ENCODE measurements around the gene EXOSC5. TPM values are rescaled to one million over a fixed set of nuclear protein-coding genes. Genes with fewer than 3 reads are reported as not detected.

Gene EXOSC5
- total and polyA plus RNA-seq, 9 of the 15 experiments (the other 6 are each of a cell fraction or from before 2014, with no cell fraction given): 10.9 to 75.5 (median 37.8) TPM

GRCh38 chr19:41427647-41428480 lies 30.7 kb upstream of the EXOSC5 start (continued):
- TF ChIP-seq CREB3 (tag; conservative IDR thresholded peaks at IDR 0.05; ENCODE audit: low read depth) (no peak), TEAD1 (CRISPR knock-in tag; IDR thresholded peaks at IDR 0.05) (no peak), ZBTB1 (CRISPR knock-in tag; IDR thresholded peaks at IDR 0.05; ENCODE audit: borderline replicate concordance, low read depth) (no peak), ZNF347 (CRISPR knock-in tag; IDR thresholded peaks at IDR 0.05; ENCODE audit: low read depth) (no peak), MTA1 (IDR thresholded peaks at IDR 0.05; ENCODE audit: borderline replicate concordance) (peak; percentile 75), ZNF583 (CRISPR knock-in tag; IDR thresholded peaks at IDR 0.05) (no peak), SMAD3 (CRISPR knock-in tag; conservative IDR thresholded peaks at IDR 0.05) (no peak), CREB3L1 (IDR thresholded peaks at IDR 0.05; ENCODE audit: borderline replicate concordance, low read depth) (no peak), FOXK2 (conservative IDR thresholded peaks at IDR 0.05 in 1 of 2, IDR thresholded peaks at IDR 0.05 in 1 of 2; ENCODE audit: low read depth in 2 of 2) (no peak), CEBPB (tag; IDR thresholded peaks at IDR 0.05) (no peak)
- TF ChIP-seq, protein P1, sequence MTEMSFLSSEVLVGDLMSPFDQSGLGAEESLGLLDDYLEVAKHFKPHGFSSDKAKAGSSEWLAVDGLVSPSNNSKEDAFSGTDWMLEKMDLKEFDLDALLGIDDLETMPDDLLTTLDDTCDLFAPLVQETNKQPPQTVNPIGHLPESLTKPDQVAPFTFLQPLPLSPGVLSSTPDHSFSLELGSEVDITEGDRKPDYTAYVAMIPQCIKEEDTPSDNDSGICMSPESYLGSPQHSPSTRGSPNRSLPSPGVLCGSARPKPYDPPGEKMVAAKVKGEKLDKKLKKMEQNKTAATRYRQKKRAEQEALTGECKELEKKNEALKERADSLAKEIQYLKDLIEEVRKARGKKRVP (CRISPR knock-in tag; IDR thresholded peaks at IDR 0.05): no peak
- TF ChIP-seq, protein P2, sequence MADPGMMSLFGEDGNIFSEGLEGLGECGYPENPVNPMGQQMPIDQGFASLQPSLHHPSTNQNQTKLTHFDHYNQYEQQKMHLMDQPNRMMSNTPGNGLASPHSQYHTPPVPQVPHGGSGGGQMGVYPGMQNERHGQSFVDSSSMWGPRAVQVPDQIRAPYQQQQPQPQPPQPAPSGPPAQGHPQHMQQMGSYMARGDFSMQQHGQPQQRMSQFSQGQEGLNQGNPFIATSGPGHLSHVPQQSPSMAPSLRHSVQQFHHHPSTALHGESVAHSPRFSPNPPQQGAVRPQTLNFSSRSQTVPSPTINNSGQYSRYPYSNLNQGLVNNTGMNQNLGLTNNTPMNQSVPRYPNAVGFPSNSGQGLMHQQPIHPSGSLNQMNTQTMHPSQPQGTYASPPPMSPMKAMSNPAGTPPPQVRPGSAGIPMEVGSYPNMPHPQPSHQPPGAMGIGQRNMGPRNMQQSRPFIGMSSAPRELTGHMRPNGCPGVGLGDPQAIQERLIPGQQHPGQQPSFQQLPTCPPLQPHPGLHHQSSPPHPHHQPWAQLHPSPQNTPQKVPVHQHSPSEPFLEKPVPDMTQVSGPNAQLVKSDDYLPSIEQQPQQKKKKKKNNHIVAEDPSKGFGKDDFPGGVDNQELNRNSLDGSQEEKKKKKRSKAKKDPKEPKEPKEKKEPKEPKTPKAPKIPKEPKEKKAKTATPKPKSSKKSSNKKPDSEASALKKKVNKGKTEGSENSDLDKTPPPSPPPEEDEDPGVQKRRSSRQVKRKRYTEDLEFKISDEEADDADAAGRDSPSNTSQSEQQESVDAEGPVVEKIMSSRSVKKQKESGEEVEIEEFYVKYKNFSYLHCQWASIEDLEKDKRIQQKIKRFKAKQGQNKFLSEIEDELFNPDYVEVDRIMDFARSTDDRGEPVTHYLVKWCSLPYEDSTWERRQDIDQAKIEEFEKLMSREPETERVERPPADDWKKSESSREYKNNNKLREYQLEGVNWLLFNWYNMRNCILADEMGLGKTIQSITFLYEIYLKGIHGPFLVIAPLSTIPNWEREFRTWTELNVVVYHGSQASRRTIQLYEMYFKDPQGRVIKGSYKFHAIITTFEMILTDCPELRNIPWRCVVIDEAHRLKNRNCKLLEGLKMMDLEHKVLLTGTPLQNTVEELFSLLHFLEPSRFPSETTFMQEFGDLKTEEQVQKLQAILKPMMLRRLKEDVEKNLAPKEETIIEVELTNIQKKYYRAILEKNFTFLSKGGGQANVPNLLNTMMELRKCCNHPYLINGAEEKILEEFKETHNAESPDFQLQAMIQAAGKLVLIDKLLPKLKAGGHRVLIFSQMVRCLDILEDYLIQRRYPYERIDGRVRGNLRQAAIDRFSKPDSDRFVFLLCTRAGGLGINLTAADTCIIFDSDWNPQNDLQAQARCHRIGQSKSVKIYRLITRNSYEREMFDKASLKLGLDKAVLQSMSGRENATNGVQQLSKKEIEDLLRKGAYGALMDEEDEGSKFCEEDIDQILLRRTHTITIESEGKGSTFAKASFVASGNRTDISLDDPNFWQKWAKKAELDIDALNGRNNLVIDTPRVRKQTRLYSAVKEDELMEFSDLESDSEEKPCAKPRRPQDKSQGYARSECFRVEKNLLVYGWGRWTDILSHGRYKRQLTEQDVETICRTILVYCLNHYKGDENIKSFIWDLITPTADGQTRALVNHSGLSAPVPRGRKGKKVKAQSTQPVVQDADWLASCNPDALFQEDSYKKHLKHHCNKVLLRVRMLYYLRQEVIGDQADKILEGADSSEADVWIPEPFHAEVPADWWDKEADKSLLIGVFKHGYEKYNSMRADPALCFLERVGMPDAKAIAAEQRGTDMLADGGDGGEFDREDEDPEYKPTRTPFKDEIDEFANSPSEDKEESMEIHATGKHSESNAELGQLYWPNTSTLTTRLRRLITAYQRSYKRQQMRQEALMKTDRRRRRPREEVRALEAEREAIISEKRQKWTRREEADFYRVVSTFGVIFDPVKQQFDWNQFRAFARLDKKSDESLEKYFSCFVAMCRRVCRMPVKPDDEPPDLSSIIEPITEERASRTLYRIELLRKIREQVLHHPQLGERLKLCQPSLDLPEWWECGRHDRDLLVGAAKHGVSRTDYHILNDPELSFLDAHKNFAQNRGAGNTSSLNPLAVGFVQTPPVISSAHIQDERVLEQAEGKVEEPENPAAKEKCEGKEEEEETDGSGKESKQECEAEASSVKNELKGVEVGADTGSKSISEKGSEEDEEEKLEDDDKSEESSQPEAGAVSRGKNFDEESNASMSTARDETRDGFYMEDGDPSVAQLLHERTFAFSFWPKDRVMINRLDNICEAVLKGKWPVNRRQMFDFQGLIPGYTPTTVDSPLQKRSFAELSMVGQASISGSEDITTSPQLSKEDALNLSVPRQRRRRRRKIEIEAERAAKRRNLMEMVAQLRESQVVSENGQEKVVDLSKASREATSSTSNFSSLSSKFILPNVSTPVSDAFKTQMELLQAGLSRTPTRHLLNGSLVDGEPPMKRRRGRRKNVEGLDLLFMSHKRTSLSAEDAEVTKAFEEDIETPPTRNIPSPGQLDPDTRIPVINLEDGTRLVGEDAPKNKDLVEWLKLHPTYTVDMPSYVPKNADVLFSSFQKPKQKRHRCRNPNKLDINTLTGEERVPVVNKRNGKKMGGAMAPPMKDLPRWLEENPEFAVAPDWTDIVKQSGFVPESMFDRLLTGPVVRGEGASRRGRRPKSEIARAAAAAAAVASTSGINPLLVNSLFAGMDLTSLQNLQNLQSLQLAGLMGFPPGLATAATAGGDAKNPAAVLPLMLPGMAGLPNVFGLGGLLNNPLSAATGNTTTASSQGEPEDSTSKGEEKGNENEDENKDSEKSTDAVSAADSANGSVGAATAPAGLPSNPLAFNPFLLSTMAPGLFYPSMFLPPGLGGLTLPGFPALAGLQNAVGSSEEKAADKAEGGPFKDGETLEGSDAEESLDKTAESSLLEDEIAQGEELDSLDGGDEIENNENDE (IDR thresholded peaks at IDR 0.05; ENCODE audit: low read depth, low read length): no peak
